Measurements from ENCODE around the gene C9.
A peak's percentile ranks its signal among the peaks of the same experiment; 100 is the strongest.

Gene C9

DNA sequence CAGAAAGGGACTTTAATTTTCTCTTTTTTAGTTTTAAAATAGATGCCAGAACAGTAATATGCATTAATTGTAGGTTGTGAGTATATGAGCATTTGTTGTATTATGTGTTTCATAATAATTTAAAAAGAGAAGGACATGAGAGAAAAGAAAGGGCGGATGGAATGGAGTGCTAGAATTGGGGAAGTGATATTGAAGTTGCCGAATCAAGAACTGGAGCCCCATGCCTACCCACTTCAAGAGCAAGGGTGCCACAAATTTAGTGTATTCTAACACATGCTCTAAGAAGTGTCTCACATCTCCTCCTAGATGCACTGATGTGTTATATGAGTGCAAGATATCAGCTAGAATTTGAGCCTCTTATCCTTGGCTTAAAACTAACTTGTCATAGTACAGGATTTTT, 101.3 kb downstream of the C9 start:
- no peak overlapping the region for H3K4me3 Mint-ChIP-seq
- no peaks in the 10 kb centered on the region for H3K9me3 Mint-ChIP-seq
- H3K4me1 Mint-ChIP-seq: no peaks in the 10 kb centered on the region
- no peak overlapping the region for H3K27ac Mint-ChIP-seq
- peaks cover 7% of the 10 kb centered on the region for H3K27me3 Mint-ChIP-seq (ENCODE audit: low read depth)
- no peaks in the 10 kb centered on the region for H3K36me3 Mint-ChIP-seq (ENCODE audit: low read depth)
- TF ChIP-seq CTCF (IDR thresholded peaks at IDR 0.05; ENCODE audit: unreplicated experiment in 3 of 3): no peak

- H3K27me3 Mint-ChIP-seq (ENCODE audit: low read depth): peaks cover 7% of the 10 kb centered on the region
- TF ChIP-seq CTCF (IDR thresholded peaks at IDR 0.05; ENCODE audit: unreplicated experiment in 3 of 3): no peak
- no peaks in the 10 kb centered on the region for H3K36me3 Mint-ChIP-seq (ENCODE audit: low read depth)
- no peaks in the 10 kb centered on the region for H3K4me1 Mint-ChIP-seq
- no peaks in the 10 kb centered on the region for H3K9me3 Mint-ChIP-seq
- no peak overlapping the region for H3K4me3 Mint-ChIP-seq
- no peak overlapping the region for H3K27ac Mint-ChIP-seq
These were observed 104.2 kb downstream of the C9 start for GRCh38 chr5:39260095-39260494.

GRCh38 chr5:39257554-39257953, 106.7 kb downstream of the C9 start:
- Mint-ChIP-seq H3K27me3 (ENCODE audit: low read depth) (peaks cover 7% of the 10 kb centered on the region), H3K4me1 (peaks cover 6% of the 10 kb centered on the region), H3K4me3 (no peak overlapping the region), H3K36me3 (ENCODE audit: low read depth) (no peaks in the 10 kb centered on the region), H3K27ac (peak overlapping the region; percentile 64 to 79 (median 78)), H3K9me3 (no peaks in the 10 kb centered on the region)
- no peak for TF ChIP-seq CTCF (IDR thresholded peaks at IDR 0.05; ENCODE audit: unreplicated experiment in 3 of 3)

DNA sequence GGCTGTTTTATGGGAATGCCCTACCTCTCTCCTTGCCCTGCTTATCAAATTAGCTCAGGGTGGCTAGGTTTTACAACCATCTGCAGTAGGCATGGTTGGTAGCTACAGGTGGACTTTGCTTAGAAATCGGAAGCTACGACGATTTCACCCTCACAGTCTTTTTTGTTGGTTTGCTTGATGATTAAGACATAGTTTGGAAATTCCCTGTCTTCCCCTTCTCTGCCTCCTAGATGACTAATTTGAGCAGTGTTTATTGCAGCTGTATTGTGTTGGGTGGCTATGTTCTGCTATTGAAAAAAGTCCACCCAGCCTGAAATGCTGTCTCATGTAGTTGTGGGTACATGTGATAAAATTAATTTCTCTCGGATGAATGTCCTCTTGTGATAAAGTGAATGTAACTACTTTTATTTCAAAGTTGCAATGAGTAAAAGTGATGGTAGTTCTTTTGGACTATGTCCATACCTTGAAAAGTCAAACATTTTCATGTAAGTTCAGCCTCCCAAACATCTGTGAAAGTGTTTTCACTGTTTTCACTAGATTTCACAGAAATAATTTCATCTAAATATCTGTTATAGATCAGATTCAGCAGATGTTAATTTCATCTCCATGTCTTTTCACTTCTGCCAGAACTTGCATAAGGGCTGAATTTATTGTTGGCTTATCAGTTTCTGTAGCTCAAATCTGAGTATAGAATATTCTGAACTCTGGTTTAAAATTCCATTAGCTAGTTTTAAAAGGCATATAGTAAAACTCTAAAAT, 107.6 kb downstream of the C9 start:
- Mint-ChIP-seq H3K27me3 (ENCODE audit: low read depth) (peaks cover 7% of the 10 kb centered on the region), H3K4me1 (peaks cover 6% of the 10 kb centered on the region), H3K4me3 (no peak overlapping the region), H3K27ac (no peak overlapping the region), H3K36me3 (ENCODE audit: low read depth) (no peaks in the 10 kb centered on the region), H3K9me3 (no peaks in the 10 kb centered on the region)
- TF ChIP-seq CTCF (IDR thresholded peaks at IDR 0.05; ENCODE audit: unreplicated experiment in 3 of 3): no peak

- no peak for TF ChIP-seq CTCF (IDR thresholded peaks at IDR 0.05; ENCODE audit: unreplicated experiment in 3 of 3)
These were observed 108.9 kb downstream of the C9 start for GRCh38 chr5:39255406-39255805.

DNA sequence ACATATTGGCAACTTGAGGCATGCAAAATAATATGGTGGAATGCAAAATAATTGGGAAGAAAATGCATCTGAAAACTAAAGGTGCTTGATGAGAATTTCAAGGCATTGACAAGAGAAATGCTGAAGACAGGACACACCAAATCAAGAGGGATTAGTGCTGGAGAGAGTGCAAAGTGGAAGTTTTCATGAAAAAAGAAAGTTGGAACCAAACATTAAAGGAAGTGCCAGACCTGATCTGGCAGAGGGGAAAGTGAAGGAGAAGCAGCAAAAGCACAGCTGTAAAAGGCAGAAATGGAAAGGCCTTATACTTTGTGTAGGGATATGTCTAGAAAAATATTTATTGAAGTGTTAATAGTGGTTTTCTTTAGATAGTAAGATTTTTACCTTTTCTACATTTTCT, 109.6 kb downstream of the C9 start:
- Mint-ChIP-seq H3K27me3 (ENCODE audit: low read depth) (peaks cover 7% of the 10 kb centered on the region), H3K36me3 (ENCODE audit: low read depth) (no peaks in the 10 kb centered on the region), H3K27ac (peak overlapping the region in 1 of 3 experiments; percentile 23), H3K4me1 (peaks cover 6% of the 10 kb centered on the region), H3K4me3 (no peak overlapping the region), H3K9me3 (no peaks in the 10 kb centered on the region)
- TF ChIP-seq CTCF (IDR thresholded peaks at IDR 0.05; ENCODE audit: unreplicated experiment in 3 of 3): no peak

More at GRCh38 chr5:39255406-39255805, 108.9 kb downstream of the C9 start:
- H3K27ac Mint-ChIP-seq: no peak overlapping the region
- no peak overlapping the region for H3K4me3 Mint-ChIP-seq
- H3K4me1 Mint-ChIP-seq: peaks cover 6% of the 10 kb centered on the region
- H3K36me3 Mint-ChIP-seq (ENCODE audit: low read depth): no peaks in the 10 kb centered on the region
- H3K27me3 Mint-ChIP-seq (ENCODE audit: low read depth): peaks cover 7% of the 10 kb centered on the region
- H3K9me3 Mint-ChIP-seq: no peaks in the 10 kb centered on the region
